ENCODE measurements around the gene LRRC18. TPM values are rescaled to one million over a fixed set of nuclear protein-coding genes. Genes with fewer than 3 reads are reported as not detected.

LRRC18 gene
- total RNA-seq, 1 donor from 2014 or later = not detected

DNA sequence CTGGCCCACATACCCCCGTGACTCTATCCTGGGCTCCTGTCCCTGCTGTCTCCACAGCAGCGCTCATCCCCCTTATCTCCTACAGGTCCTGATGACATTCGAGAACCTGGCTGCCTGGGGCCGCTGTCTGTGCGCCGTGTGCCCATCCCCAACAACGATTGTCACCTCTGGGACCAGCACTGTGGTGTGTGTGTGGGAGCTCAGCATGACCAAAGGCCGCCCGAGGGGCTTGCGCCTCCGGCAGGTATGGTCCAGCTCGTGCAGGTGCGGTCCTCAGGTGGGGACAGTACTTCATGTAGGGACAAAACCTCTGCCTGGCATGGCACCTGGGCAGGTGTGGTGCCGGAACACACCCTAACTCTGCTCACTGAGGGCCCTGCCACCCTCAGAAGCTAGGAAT lies 30.4 kb upstream of the LRRC18 start:
- TF ChIP-seq, protein P1, sequence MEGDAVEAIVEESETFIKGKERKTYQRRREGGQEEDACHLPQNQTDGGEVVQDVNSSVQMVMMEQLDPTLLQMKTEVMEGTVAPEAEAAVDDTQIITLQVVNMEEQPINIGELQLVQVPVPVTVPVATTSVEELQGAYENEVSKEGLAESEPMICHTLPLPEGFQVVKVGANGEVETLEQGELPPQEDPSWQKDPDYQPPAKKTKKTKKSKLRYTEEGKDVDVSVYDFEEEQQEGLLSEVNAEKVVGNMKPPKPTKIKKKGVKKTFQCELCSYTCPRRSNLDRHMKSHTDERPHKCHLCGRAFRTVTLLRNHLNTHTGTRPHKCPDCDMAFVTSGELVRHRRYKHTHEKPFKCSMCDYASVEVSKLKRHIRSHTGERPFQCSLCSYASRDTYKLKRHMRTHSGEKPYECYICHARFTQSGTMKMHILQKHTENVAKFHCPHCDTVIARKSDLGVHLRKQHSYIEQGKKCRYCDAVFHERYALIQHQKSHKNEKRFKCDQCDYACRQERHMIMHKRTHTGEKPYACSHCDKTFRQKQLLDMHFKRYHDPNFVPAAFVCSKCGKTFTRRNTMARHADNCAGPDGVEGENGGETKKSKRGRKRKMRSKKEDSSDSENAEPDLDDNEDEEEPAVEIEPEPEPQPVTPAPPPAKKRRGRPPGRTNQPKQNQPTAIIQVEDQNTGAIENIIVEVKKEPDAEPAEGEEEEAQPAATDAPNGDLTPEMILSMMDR (IDR thresholded peaks at IDR 0.05) = no peak
- peaks cover 97% of the 10 kb centered on the region for H3K36me3 Mint-ChIP-seq (ENCODE audit: low read depth)
- ChIA-PET CTCF (no interaction called here), POLR2A (interaction anchor here (0.5 to 0.6 kb wide), 2 partner anchors 166 to 1604 kb away, joined by 3 to 8 read pairs; no protein-coding TSS in a partner anchor)
- no peaks in the 10 kb centered on the region for H3K9me3 Mint-ChIP-seq
- H3K4me1 Mint-ChIP-seq = no peaks in the 10 kb centered on the region
- DNase-seq (no peak), ATAC-seq (ENCODE audit: low read depth) (no peak)
- H3K27ac Mint-ChIP-seq = no peak overlapping the region
- intact Hi-C loops (cut with micrococcal nuclease) = no loop called here
- H3K4me3 Mint-ChIP-seq = no peak overlapping the region
- no peaks in the 10 kb centered on the region for H3K27me3 Mint-ChIP-seq

DNA sequence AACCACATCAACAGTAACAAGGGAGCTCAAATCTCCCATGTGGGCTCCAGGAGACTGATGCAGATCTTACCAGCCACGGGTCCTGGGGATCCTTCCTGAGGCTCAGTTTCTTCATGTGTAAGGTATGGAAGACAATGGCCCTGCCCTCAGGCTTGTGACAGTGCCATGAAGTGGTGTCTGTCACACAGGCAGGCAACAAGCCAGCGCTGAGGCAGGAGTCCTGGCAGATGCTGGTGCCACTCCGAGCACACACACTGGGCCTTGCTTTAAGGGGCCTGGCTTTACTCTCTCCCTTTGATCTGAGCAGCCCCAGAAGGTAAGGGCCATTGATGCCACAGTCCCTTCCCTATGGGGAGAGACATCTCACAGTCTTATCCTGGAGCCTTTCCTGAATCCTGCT lies 28.4 kb upstream of the LRRC18 start:
- H3K9me3 Mint-ChIP-seq = no peaks in the 10 kb centered on the region
- H3K36me3 Mint-ChIP-seq (ENCODE audit: low read depth) = peaks cover 97% of the 10 kb centered on the region
- no peak overlapping the region for H3K27ac Mint-ChIP-seq
- POLR2A ChIA-PET = no interaction called here
- no peak for DNase-seq
- no peak overlapping the region for H3K4me3 Mint-ChIP-seq
- no peak for ATAC-seq (ENCODE audit: low read depth)
- TF ChIP-seq, protein P1 (IDR thresholded peaks at IDR 0.05) = no peak
- CTCF ChIA-PET = no interaction called here
- H3K27me3 Mint-ChIP-seq = no peaks in the 10 kb centered on the region
- H3K4me1 Mint-ChIP-seq = no peaks in the 10 kb centered on the region
- intact Hi-C loops (cut with micrococcal nuclease) = no loop called here

DNA sequence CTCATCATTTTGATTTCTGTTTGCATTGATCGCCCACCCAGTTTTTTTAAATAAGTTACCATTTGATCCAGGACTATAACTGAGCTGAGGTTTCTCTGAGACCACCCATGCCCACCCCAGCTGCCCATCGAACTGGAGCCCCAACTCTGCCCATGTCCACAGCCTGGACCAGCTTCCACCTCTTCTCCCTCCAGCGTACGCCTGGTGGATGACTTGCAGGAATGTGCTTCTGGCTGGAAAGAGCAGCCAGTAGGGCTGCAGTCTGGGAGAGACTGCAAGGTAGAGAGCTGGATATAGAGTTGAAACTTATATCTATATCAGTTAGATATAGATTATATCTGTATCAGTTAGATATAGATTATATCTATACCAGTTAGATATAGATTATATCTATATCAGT lies 25.8 kb upstream of the LRRC18 start:
- no peak for ATAC-seq (ENCODE audit: low read depth)
- H3K4me3 Mint-ChIP-seq = no peak overlapping the region
- no peaks in the 10 kb centered on the region for H3K9me3 Mint-ChIP-seq
- H3K36me3 Mint-ChIP-seq (ENCODE audit: low read depth) = peaks cover 97% of the 10 kb centered on the region
- POLR2A ChIA-PET = no interaction called here
- intact Hi-C loops (cut with micrococcal nuclease) = no loop called here
- DNase-seq = no peak
- no peaks in the 10 kb centered on the region for H3K27me3 Mint-ChIP-seq
- TF ChIP-seq, protein P1 (IDR thresholded peaks at IDR 0.05) = no peak
- CTCF ChIA-PET = no interaction called here
- no peak overlapping the region for H3K27ac Mint-ChIP-seq
- H3K4me1 Mint-ChIP-seq = no peaks in the 10 kb centered on the region

DNA sequence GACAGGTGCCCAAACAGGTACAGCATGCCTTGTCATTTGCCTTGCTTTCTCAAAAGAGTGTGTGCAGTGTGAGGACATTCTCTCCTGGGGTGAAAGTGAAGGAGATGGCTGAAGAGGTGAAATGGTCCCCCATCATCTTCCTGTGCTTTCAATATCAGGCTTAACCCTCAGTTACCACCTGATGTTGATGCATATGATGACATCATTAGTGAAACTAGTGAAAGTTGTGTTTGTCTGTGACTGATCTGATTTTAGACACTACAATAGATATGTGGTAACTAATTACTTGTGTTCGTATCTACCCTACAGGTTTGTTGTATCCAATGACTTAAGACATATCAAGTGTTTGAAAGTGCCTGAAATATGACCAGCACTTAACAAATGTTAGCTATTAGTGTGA lies 24.4 kb upstream of the LRRC18 start:
- no peaks in the 10 kb centered on the region for H3K9me3 Mint-ChIP-seq
- H3K4me1 Mint-ChIP-seq = no peaks in the 10 kb centered on the region
- peaks cover 97% of the 10 kb centered on the region for H3K36me3 Mint-ChIP-seq (ENCODE audit: low read depth)
- DNase-seq (no peak), ATAC-seq (ENCODE audit: low read depth) (no peak)
- CTCF ChIA-PET = no interaction called here
- intact Hi-C loops (cut with micrococcal nuclease) = no loop called here
- H3K27ac Mint-ChIP-seq = no peak overlapping the region
- POLR2A ChIA-PET = no interaction called here
- no peak overlapping the region for H3K4me3 Mint-ChIP-seq
- TF ChIP-seq, protein P1 (IDR thresholded peaks at IDR 0.05) = no peak
- H3K27me3 Mint-ChIP-seq = no peaks in the 10 kb centered on the region

DNA sequence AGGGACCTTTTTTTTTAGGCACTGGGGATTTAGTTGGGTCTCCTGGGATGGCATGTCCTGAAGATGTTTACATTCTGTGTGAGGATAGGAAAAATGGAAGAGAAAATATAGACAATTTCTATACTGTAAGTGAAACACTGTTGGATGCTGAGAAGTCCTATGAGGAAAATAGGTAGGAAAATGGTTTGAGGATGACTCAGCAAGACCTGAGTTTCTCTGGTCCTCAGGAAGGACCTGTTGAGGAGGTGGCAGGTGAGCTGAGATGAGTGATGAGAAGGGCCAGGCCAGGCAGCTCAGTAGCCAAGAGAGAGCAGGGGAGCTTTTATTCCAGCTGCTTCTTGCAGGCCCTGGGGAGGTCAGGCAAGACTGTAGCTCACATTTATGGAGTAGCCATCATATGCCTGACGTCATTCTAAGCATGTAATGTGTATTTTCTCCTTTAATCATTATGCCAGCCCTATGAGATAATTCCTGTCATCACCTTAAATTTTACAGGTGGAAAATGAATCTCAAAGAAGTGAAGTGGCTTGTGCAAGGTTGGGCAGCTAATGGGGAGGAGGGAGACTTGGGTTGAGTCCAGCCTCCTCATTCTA lies 19.1 kb upstream of the LRRC18 start:
- no peak for ATAC-seq (ENCODE audit: low read depth)
- no peak for DNase-seq
- no peak overlapping the region for H3K4me3 Mint-ChIP-seq
- H3K4me1 Mint-ChIP-seq = no peaks in the 10 kb centered on the region
- TF ChIP-seq, protein P1 (IDR thresholded peaks at IDR 0.05) = no peak
- H3K27ac Mint-ChIP-seq = peak overlapping the region; percentile 16
- ChIA-PET CTCF (no interaction called here), POLR2A (no interaction called here)
- H3K36me3 Mint-ChIP-seq (ENCODE audit: low read depth) = peaks cover 95% of the 10 kb centered on the region
- H3K27me3 Mint-ChIP-seq = no peaks in the 10 kb centered on the region
- H3K9me3 Mint-ChIP-seq = no peaks in the 10 kb centered on the region
- intact Hi-C loops (cut with micrococcal nuclease) = no loop called here

Measured in activated B cell treated with CpG ODN at 0.5 μM for 24 hours (primary cell).